Stimulated activated CD4-positive, alpha-beta T cell treated with anti-CD3 and anti-CD28 coated beads, Interleukin-15, amount 100 ng/mL, for 1 hour (primary cell): ENCODE results near the gene QRFP.
"Not testable (repeated sequence)": the region's sequence is repeated elsewhere in the genome, so short reads cannot be mapped to it uniquely, and the experiment has no call there.

Source experiments
- DNase-seq, 2 donors: peaks; one replicate each; pipeline ENCODE4 v3.0.0-alpha.2; 2020; ENCODE audit warnings: low read depth in 1 of 2, low spot score in 1 of 2

QRFP gene

GRCh38 chr9:130920233-130920632 lies 23.6 kb upstream of the QRFP start:
- no peak for DNase-seq

DNA sequence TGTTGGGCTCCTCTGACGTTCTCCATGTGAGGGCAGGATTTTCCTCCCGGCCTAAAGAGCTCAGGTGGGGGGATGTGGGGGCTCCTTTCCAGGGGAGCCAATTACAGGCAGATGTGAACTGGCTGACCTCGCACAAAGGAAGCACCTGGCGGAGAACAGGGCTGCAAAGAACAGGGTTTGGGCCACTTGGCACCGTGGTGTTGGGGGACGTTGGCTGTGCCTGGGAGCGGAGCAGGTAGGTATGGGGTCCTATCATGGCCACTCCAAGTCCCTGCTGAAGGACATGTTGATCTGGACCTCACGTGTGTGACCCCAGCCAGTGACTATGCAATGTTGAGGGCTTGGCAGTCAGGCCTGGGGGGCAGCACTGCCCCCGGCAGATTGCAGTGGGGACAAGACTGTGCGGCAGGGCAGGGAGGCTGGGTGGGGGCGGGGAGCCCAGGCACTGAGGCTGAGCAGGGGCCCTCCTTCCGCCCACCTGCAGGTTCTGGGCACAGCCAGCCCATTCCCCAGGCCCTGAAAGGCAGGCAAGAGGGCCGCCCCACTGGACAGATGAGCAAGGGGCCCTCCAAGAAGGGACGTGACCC lies 23.0 kb upstream of the QRFP start:
- no peak for DNase-seq

DNA sequence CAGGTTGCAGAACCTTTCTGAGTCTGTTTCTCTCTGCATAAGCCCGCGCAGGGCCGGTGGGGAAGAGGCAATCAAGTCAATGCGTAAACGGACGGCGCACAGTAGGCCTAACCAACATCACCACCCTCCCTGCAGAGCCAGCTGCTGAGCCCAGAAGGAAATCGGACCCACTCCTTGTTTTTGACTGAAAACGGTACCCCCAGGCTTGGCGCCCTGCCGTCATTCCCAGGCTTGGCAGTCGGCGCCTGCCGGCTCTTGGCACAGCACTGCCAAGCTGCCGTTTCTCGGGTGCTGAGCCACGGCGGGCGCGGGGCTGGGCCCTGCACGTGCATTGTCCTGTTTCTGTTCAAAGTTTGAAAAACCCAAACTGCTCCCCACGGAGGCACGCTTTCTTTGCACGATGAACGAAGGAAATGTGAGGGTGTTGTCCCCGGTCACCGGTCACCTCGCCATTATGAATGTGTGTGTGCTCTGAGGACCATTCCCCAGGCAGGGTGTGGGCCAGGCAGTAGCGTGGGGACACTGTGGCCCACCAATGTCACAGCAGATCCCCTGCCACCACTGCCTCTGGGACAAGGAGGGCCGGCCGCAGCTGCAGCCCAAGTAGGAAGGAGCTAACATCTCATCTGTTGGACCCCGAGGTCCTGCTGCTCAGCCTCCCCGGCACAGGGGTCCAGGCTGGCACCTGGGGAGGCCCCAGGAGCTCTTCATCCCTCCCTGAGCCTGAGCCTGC lies 22.4 kb upstream of the QRFP start:
- DNase-seq, result no peak

GRCh38 chr9:130918101-130918825 lies 21.7 kb upstream of the QRFP start:
- DNase-seq, result no peak

DNA sequence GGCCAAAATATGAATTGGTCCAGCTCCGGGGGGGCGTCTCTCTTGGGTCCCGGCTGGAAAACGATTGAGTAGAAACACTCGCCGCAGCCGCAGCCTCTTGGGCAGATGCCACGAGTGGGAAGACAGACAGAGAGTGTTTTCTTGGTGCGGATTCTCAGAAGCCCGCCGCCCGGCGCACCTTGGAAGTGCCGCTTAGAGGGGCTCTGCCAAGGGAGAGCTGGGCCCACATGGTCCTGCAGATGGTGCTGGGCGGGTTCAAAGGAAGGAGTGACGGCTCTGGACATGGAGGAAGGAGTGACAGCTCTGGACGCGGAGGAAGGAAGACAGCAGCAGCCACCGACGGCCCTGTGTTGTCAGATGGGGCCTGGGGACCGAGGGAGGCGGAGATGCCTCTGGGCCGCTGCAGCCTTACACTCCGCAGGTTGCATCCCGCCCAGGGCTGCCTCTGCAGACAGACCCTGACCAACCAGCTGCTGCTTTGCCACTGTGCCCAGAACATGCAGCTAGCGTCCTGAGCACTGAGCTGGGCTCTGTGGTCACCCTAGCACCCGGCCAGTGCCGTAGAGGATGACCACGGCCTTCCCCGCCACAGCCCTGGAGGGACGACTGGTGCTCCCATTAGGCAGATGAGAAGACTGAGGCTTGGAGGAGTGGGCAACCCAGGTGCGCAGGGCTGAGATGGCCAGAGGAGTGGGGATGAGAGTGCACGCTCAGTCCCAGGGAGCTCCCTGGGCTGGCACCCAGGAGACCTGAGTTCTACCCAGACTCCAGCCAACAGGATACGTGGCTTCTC lies 20.8 kb upstream of the QRFP start:
- no peak for DNase-seq

GRCh38 chr9:130915096-130915447 lies 18.5 kb upstream of the QRFP start:
- no peak for DNase-seq

DNA sequence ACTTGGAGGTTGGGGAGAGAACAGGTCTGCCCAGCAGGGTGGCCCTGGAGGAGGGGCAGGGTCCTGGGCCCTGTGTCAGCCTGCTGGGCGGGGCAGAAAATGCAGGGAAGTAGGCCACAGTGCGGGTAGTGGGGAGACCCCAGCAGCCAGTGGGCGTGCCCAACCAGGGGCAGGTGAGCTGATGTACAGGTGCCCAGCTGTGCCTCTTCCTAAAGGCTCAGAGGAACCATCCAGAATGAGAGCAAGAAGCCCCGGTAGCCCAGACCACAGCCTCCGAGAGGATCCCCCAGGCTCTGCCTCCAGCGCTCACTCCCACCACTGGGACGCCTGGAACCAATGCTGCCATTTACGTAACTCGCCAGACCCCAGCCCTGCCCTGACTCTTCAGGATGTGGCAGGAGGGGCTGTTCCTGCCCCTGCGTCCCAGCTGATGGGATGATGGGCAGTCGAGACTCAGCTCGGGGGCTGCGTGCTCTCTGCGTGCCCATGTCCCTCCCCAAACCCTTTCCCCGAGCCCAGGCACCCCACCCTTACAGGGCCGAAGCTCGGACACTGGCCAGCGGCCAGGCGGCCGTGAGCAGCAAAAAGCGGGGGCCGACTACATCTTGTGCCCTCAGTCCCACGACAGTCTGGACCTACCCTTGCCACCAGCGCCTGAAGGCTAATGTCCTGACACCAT lies 17.9 kb upstream of the QRFP start:
- DNase-seq, result no peak

GRCh38 chr9:130913599-130914416 lies 17.2 kb upstream of the QRFP start:
- no peak for DNase-seq

GRCh38 chr9:130912932-130913598 lies 16.5 kb upstream of the QRFP start:
- DNase-seq, result no peak

DNA sequence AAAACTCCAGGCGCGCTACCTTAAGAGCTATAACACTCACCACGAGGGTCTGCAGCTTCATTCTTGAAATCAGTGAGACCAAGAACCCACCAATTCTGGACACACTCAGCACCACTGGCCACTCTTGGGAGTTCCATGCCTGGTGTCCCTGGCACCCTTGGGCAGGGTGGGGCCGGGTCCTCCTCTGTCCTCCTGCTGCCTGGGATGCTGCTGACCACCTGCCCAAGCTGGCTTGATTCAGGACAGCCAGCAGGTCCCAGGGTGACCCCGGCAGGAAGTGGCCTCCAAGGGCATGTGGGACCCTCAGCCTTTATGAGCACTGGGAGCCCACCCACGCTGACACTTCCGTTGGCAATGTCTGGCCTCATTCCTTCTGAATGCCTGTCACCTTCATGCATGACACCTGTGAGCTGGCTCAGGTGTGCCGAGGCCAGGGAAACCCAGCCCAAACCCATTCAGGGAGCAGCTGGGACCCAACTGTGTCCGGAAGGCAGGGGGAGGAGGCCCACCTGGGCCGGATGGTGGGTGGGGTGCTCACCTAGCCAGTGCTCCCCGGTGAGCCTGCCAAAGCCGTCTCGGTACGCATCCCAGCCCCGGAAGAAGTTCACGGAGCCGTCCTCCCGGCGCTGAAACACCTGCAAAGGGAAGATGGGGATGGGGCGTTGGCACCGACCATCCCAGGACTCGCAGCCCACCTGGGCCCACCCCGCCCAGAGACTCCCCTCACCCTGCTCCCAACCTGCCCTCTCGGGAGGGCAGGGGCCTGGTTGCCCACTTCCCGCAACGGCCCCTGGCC lies 14.8 kb upstream of the QRFP start:
- no peak for DNase-seq

DNA sequence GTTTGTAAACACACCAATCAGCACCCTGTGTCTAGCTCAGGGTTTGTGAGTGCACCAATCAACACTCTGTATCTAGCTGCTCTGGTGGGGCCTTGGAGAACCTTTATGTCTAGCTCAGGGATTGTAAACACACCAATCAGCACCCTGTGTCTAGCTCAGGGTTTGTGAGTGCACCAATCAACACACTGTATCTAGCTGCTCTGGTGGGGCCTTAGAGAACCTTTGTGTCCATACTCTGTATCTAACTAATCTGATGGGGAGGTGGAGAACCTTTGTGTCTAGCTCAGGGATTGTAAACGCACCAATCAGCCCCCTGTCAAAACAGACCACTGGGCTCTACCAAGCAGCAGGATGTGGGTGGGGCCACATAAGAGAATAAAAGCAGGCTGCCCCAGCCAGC lies 14.1 kb upstream of the QRFP start:
- not testable (repeated sequence) for DNase-seq

- not testable (repeated sequence) for DNase-seq
Measured at GRCh38 chr9:130910041-130910440, 13.4 kb upstream of the QRFP start.

- no peak for DNase-seq
Measured at GRCh38 chr9:130908878-130909355, 12.3 kb upstream of the QRFP start.

GRCh38 chr9:130908146-130908877 lies 11.7 kb upstream of the QRFP start:
- DNase-seq, result no peak

- no peak for DNase-seq
Measured at GRCh38 chr9:130906735-130907416, 10.3 kb upstream of the QRFP start.

DNA sequence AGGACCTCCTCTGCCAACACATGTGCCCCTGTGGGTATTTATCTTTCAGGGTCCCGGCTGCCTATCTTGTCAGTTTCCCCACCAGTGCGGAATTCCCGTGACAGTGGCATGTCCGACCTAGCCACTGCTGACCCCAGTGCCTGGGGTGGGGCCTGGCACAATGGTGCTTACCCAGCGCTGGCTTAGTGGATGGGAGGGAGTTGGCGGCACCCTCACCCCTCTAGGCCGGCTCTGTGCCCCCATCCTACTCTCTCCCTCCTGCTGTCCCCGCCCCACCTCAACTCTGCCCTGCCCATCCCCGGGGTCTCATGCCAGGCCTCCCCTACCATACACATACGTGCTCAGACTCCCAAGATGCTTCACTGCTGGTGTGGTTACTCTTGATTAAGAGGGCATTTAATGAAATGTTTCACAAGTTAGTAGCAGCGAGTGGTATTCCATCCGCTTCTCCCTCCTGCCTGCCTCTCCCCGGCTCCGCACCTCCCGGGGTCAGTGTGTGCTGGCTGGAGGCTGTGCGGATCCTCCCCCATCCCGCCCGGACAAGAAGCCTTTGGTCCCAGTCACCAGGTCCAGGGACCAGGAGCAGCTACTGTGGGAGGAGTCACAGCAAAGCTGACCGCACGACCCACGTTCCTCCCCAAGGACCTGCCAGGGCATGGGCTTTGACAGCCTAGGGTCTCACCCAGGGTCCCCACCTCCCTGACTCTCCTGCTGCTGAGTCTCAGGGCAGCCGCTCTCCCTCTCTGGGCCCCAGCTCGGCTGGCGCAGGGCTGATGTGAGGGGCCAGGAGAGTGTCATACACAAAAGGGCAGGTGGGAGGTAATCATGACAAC lies 9.5 kb upstream of the QRFP start:
- DNase-seq, result no peak
